ENCODE measurements around the gene RRM2. TPM values are rescaled to one million over a fixed set of nuclear protein-coding genes. Genes with fewer than 3 reads are reported as not detected.
A peak's percentile ranks its signal among the peaks of the same experiment; 100 is the strongest.

RRM2 gene
- total and polyA plus RNA-seq, 8 donors, result 1.2 to 30.3 (median 12.8) TPM

DNA sequence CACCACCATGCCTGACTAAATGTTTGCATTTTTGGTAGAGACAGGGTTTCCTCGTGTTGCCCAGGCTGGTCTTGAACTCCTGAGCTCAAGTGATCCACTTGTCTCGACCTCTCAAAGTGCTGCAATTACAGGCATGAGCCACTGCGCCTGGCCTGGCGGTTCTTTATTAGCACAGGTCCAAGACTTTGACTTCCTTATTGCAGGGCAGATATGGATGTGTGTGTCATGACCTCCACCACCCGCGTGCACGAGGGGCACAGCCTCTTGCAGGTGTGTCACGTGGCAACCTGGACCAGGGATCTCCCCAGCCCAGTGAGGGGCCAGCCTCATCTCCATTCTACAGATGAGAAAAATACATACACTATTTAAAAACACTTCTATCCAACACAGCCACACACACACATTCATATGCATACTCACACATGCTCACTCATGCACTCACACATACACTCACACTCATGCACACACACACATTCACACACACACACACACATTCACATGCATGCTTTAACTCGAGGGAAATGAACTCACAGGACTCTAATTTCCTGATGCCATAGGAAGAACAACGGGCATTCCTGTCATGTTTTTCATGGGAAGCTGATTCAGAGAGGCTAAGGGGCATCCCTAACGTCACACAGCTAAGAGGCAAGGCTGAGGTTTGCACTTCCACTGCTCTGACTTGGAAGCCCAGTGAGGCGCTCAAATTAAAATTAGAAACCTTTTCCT is 38.8 kb downstream of the RRM2 start:
- no peak overlapping the region for H3K27ac ChIP-seq
- 67 to 80% (median 72%) methylated on average over 12 of the region's 12 CpGs for WGBS, 5 donors
- no peak for DNase-seq

GRCh38 chr2:10161961-10162441 is 39.5 kb downstream of the RRM2 start:
- DNase-seq, result no peak
- no peak overlapping the region for H3K27ac ChIP-seq

More for the DNA sequence above, 38.8 kb downstream of the RRM2 start:
- H3K9me3 ChIP-seq, result no peaks in the 10 kb centered on the region
- no peak overlapping the region for H3K4me3 ChIP-seq
- H3K4me1 ChIP-seq, result no peaks in the 10 kb centered on the region
- H3K36me3 ChIP-seq, result no peaks in the 10 kb centered on the region
- intact Hi-C loops (cut with DNase I; ENCODE audit: low total_unique reads), result no loop called here
- no peaks in the 10 kb centered on the region for H3K27me3 ChIP-seq
- TF ChIP-seq POLR2A (IDR thresholded peaks at IDR 0.05) (no peak), EP300 (IDR thresholded peaks at IDR 0.05) (no peak), CTCF (IDR thresholded peaks at IDR 0.05) (no peak), POLR2AphosphoS5 (IDR thresholded peaks at IDR 0.05) (no peak)

DNA sequence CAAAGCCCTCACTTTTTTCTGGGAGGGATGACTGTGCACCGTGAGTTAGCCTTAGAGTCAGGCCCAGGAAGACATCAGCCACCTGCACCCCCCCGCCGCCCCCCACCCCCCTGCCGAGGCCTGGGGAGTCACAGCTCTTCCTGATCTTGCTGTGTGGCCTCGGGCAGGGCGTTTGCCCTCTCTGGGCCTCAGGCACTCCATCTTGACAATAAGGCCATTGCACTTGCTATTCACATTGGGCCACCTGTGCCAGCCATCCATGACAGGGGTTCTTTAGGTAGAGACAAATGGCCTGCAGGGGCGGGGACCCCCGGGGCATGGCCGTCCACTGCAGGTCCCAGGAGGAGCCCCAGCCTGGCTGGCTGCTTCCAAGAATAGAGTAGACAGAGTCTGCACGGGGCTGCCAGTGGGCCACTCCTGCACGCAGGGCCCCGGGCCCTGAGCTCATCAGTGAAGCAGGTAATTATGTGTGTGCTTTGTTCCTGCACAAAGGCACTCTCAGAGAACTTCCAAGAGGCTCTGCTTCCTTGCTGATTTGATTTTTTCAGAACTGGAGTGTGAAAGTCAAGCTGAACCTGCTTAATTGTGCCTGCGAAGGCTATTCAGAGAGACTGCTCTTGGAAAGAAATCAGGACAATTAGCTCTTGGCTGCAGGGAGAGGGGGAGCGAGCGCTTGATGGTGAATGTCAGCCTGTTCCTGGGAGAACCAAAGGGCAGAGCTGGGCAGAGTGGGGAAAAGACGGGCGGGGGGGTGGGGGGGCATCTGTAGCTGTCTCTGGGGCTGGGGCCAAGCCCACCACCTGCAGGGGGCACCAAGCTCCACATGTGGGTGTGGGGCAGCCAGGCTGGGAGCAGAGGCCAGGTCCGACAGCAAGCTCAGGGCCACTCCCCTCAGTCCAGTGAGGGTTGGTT is 40.3 kb downstream of the RRM2 start:
- H3K4me1 ChIP-seq, result no peaks in the 10 kb centered on the region
- peak in 1 of 2 donors; percentile 53 for DNase-seq
- no peak for TF ChIP-seq EP300 (IDR thresholded peaks at IDR 0.05)
- no peak for TF ChIP-seq CTCF (IDR thresholded peaks at IDR 0.05)
- no peak for TF ChIP-seq POLR2AphosphoS5 (IDR thresholded peaks at IDR 0.05)
- no peak for TF ChIP-seq POLR2A (IDR thresholded peaks at IDR 0.05)
- H3K36me3 ChIP-seq, result no peaks in the 10 kb centered on the region
- no peak overlapping the region for H3K27ac ChIP-seq
- WGBS, 5 donors, result 75 to 81% (median 80%) methylated on average over 11 to 18 of the region's 18 CpGs
- H3K27me3 ChIP-seq, result no peaks in the 10 kb centered on the region
- H3K4me3 ChIP-seq, result no peak overlapping the region
- no peaks in the 10 kb centered on the region for H3K9me3 ChIP-seq
- intact Hi-C loops (cut with DNase I; ENCODE audit: low total_unique reads), result no loop called here

More at GRCh38 chr2:10161961-10162441, 39.5 kb downstream of the RRM2 start:
- Histone ChIP-seq H3K4me3 (no peak overlapping the region), H3K36me3 (no peaks in the 10 kb centered on the region), H3K4me1 (no peaks in the 10 kb centered on the region), H3K27me3 (no peaks in the 10 kb centered on the region), H3K9me3 (no peaks in the 10 kb centered on the region)
- intact Hi-C loops (cut with DNase I; ENCODE audit: low total_unique reads), result no loop called here
- 71 to 88% (median 86%) methylated on average over 16 to 22 of the region's 22 CpGs for WGBS, 5 donors
- TF ChIP-seq CTCF (IDR thresholded peaks at IDR 0.05) (no peak), POLR2AphosphoS5 (IDR thresholded peaks at IDR 0.05) (no peak), POLR2A (IDR thresholded peaks at IDR 0.05) (no peak), EP300 (IDR thresholded peaks at IDR 0.05) (no peak)

Measured in stomach (tissue), 9 donors.